ENCODE measurements around the gene SUN5. TPM values are rescaled to one million over a fixed set of nuclear protein-coding genes. Genes with fewer than 3 reads are reported as not detected.
A peak's percentile ranks its signal among the peaks of the same experiment; 100 is the strongest.

Gene SUN5
- total and polyA plus RNA-seq, 2 donors (not counting 1 experiment from before 2014, with no cell fraction given): not detected

DNA sequence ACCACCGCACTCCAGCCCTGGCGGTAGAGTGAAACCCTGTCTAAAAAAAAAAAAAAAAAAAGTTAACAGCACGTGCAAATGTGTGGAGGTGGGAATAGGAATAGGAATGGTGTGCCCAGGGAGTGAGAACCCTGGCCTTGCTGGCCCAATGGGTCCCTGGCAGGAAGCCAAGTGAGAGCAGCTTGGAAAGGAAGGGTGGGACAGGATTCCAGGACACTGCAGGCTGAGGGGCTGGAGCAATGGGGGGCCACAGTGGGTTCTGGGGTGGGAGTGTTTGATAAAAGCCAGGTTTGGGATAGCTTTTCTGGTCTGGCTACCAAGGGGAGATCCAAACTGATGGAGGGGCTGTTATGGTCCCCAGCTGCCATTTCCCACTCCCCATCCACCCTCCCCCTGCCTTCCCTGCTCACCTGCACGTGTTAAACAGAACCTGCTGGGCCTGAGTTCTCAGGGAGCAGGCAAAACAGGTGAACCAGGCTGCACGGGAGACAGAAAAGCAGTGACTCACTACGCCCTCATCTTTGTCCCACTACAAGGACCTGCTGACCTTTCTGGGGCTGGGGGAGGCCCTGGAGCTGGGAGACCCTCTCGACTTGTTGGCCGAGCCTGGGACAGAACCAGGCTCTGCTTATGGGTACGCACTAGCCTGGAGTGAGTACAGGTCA lies 3.3 kb downstream of the SUN5 start:
- H3K36me3 ChIP-seq (replicated peaks in 1 of 2; ENCODE audit: control extremely low read depth in 1 of 2, control insufficient read depth in 1 of 2, extremely low read depth in 1 of 2, insufficient read depth in 2 of 2, low read length in 1 of 2): no peaks in the 10 kb centered on the region
- no peaks in the 10 kb centered on the region for H3K27me3 ChIP-seq (replicated peaks in 1 of 4; ENCODE audit: control extremely low read depth in 1 of 4, control insufficient read depth in 3 of 4, insufficient read depth in 4 of 4, low read length in 3 of 4)
- H3K4me2 ChIP-seq (replicated peaks; ENCODE audit: low read depth, low read length, poor library complexity, severe bottlenecking): no peak overlapping the region
- POLR2A ChIA-PET: interaction anchor here (0.6 kb wide), 1 partner anchor 401 kb away, joined by 3 read pairs; no protein-coding TSS in a partner anchor
- 83% methylated on average over 8 of the region's 9 CpGs for WGBS (ENCODE audit: insufficient coverage)
- Mint-ChIP-seq H3K9me3 (ENCODE audit: insufficient read depth) (peaks cover 4% of the 10 kb centered on the region), H3K27ac (peak overlapping the region; percentile 26), H3K4me1 (peaks cover 9% of the 10 kb centered on the region), H3K4me3 (no peak overlapping the region), H3K27me3 (no peaks in the 10 kb centered on the region)
- H3K9me3 ChIP-seq (ENCODE audit: control extremely low read depth in 1 of 3, control insufficient read depth in 2 of 3, insufficient read depth in 1 of 3, low read length in 2 of 3): peaks cover 0 to 9% (median 8%) of the 10 kb centered on the region in 3 donors
- no peak overlapping the region for H2AFZ ChIP-seq (ENCODE audit: insufficient read depth, low read depth, low read length, poor library complexity, severe bottlenecking)
- no peak overlapping the region for H3K27ac ChIP-seq (ENCODE audit: low read length in 2 of 2)
- no peaks in the 10 kb centered on the region for H4K20me1 ChIP-seq (ENCODE audit: control insufficient read depth, insufficient read depth, low read length, poor library complexity, severe bottlenecking)
- CTCF ChIA-PET: no interaction called here
- DNase-seq: no peak
- no peak overlapping the region for H3K9ac ChIP-seq (ENCODE audit: low read length)
- H3K4me1 ChIP-seq (ENCODE audit: control insufficient read depth in 2 of 2, insufficient read depth in 2 of 2, low read length in 2 of 2): peaks cover 7 to 8% of the 10 kb centered on the region in 2 donors
- H3K79me2 ChIP-seq (ENCODE audit: control insufficient read depth, insufficient read depth, low read length): no peaks in the 10 kb centered on the region
- no peak for ATAC-seq (ENCODE audit: low read depth)
- TF ChIP-seq EZH2 (IDR thresholded peaks at IDR 0.05; ENCODE audit: borderline replicate concordance, insufficient read depth, low read depth, low read length, poor library complexity, severe bottlenecking) (no peak), CTCF (IDR thresholded peaks at IDR 0.05) (no peak)
- H3K4me3 ChIP-seq (ENCODE audit: control extremely low read depth in 1 of 5, extremely low read depth in 1 of 5, insufficient read depth in 1 of 5, low read depth in 2 of 5, low read length in 4 of 5): no peak overlapping the region
- intact Hi-C loops (cut with micrococcal nuclease): no loop called here

GRCh38 chr20:32999603-33000250 lies 4.5 kb downstream of the SUN5 start:
- peaks cover 3 to 12% (median 5%) of the 10 kb centered on the region in 3 donors for H3K9me3 ChIP-seq (ENCODE audit: control extremely low read depth in 1 of 3, control insufficient read depth in 2 of 3, insufficient read depth in 1 of 3, low read length in 2 of 3)
- H3K79me2 ChIP-seq (ENCODE audit: control insufficient read depth, insufficient read depth, low read length): no peaks in the 10 kb centered on the region
- Mint-ChIP-seq H3K27ac (no peak overlapping the region), H3K9me3 (ENCODE audit: insufficient read depth) (peaks cover 7% of the 10 kb centered on the region), H3K4me3 (no peak overlapping the region), H3K27me3 (no peaks in the 10 kb centered on the region), H3K4me1 (peaks cover 9% of the 10 kb centered on the region)
- CTCF ChIA-PET: no interaction called here
- ATAC-seq (ENCODE audit: low read depth) (no peak), DNase-seq (peak; percentile 32)
- no peak overlapping the region for H3K27ac ChIP-seq (ENCODE audit: low read length in 2 of 2)
- no peaks in the 10 kb centered on the region for H3K36me3 ChIP-seq (replicated peaks in 1 of 2; ENCODE audit: control extremely low read depth in 1 of 2, control insufficient read depth in 1 of 2, extremely low read depth in 1 of 2, insufficient read depth in 2 of 2, low read length in 1 of 2)
- H3K4me3 ChIP-seq (ENCODE audit: control extremely low read depth in 1 of 5, extremely low read depth in 1 of 5, insufficient read depth in 1 of 5, low read depth in 2 of 5, low read length in 4 of 5): no peak overlapping the region
- H4K20me1 ChIP-seq (ENCODE audit: control insufficient read depth, insufficient read depth, low read length, poor library complexity, severe bottlenecking): no peaks in the 10 kb centered on the region
- intact Hi-C loops (cut with micrococcal nuclease): no loop called here
- no peak overlapping the region for H3K9ac ChIP-seq (ENCODE audit: low read length)
- H3K4me2 ChIP-seq (replicated peaks; ENCODE audit: low read depth, low read length, poor library complexity, severe bottlenecking): peak overlapping the region; percentile 13
- WGBS (ENCODE audit: insufficient coverage): 49% methylated on average over 5 of the region's 9 CpGs
- H3K27me3 ChIP-seq (replicated peaks in 1 of 4; ENCODE audit: control extremely low read depth in 1 of 4, control insufficient read depth in 3 of 4, insufficient read depth in 4 of 4, low read length in 3 of 4): no peaks in the 10 kb centered on the region
- H2AFZ ChIP-seq (ENCODE audit: insufficient read depth, low read depth, low read length, poor library complexity, severe bottlenecking): peak overlapping the region; percentile 8
- H3K4me1 ChIP-seq (ENCODE audit: control insufficient read depth in 2 of 2, insufficient read depth in 2 of 2, low read length in 2 of 2): peaks cover 7 to 8% of the 10 kb centered on the region in 2 donors
- POLR2A ChIA-PET: no interaction called here
- TF ChIP-seq CTCF (IDR thresholded peaks at IDR 0.05): no peak
- TF ChIP-seq EZH2 (IDR thresholded peaks at IDR 0.05; ENCODE audit: borderline replicate concordance, insufficient read depth, low read depth, low read length, poor library complexity, severe bottlenecking): no peak

Data from B cell (primary cell).